Measurements from ENCODE around the gene KLK8. TPM values are rescaled to one million over a fixed set of nuclear protein-coding genes. Genes with fewer than 3 reads are reported as not detected.
A peak's percentile ranks its signal among the peaks of the same experiment; 100 is the strongest.
"Not testable (repeated sequence)": the region's sequence is repeated elsewhere in the genome, so short reads cannot be mapped to it uniquely, and the experiment has no call there.

The KLK8 gene
- total RNA-seq, 1 donor from 2014 or later = not detected

- peak; percentile 73 for DNase-seq
These were observed 15.6 kb upstream of the KLK8 start for GRCh38 chr19:51016798-51017683.

GRCh38 chr19:51015691-51016267 is 14.4 kb upstream of the KLK8 start:
- no peak for DNase-seq

DNA sequence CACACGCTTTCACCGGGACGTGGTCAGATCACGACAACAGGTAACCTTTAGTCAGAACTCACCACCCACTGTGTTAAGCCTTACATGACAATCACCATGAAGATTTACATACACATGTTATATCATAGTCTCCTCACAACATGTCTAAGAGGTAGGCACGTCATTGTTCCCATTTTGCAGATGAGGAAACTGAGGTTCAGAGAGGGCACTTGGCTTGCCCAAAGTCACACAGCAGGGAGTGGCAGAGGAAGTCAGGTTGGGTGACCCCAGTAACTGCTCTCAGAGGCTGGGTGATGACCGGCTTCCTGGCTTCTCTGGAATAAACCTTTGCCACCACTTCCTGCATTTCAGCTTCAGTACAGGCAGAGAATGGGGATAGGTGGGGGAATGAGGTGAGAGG is 12.8 kb upstream of the KLK8 start:
- DNase-seq = no peak

DNA sequence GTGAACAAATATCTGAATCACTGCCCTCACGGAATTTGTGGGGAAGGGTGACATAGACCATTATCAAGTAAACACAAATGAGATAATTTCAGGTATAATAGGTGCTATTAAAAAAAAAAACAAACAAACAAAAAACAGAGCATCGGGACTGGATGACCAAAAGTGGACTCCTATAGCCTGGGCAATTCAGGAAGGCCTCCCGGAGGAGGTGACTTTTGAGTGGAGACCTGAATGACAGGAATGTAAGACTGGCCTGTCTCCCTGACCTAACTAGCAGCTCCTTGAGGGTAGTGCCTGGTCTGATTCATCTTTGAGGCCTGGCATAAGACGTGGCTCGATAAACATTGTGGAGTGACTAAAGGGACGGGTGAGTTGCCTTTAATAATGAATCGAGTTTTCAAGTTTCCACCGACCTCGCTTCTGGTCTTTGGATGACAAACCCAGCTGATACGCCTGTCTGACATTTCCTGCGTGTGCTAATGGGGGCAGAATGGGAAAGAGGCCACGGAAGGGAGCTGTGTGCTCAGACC is 11.3 kb upstream of the KLK8 start:
- DNase-seq = no peak

DNA sequence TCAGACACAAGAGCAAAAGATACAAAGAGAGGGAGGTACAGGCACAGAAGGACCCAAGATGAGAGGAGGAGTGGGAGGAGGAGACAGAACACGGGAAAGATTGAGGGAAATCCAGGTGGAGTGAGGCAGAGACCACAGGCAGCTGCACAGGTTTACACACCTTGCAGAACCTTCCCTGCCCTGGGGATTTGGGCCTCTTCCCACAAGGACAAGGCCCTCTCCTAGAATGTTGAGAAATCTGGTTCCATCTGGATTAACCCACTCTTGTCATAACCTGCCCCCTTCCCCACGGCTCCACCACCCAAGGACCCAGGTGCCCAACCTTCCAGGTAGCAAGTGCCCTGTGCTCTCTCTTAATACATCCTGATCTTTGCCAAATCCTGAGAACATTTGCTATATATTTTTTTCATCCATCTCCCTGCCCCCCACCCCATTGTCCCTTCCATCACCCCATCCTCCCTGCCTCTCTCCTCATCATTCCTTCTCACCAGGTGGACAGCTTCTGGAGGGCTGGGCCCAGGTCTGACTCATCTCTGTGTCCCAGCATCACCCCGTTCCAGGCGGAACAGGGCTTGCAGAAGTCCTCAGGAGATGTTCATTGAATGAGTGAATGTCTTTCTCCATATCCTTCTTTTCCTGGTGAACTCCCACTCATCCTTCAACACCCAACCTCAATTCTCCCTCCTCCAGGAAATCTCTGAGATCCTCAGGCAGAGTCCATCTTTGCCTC is 8.8 kb upstream of the KLK8 start:
- DNase-seq = no peak

- DNase-seq = no peak
These were observed 7.9 kb upstream of the KLK8 start for GRCh38 chr19:51009061-51009891.

DNA sequence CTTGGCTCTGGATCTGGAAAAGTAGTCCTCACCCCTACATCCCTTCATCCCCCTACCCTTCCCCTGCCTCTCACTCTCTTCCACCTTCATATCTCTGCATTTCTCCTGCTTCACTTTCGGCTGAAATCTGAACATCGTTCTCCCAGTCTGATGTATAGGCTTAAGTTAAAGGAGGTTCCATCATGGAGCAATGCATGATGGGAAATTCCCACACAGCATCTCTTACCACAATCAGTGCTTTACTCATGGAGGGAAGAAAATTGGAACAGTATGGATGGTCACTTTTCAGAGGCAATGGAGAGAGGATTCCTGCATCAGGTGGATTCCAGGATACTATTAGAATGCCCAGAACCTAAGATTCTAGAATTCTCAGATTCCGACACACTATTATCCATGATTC is 6.1 kb upstream of the KLK8 start:
- DNase-seq = no peak

DNA sequence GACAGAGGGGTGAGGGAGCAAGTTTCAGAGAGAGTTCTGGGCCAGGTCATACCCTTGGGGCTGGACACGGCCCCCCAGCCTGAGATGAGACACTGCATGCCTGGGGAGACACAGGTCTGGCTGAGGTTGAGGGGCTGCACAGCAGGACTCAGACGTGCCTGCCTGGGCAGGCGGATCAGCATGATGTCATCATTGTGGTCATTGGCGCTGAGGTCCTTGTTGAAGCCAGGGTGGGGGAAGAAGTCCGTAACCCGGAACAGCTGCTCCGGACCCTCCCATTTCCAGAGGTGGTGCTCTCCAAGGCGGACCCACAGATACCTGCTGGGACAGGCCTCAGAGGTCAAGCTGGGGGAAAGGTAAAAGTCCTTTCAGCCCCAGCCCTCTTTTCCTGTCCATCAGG is 5.0 kb upstream of the KLK8 start:
- DNase-seq = no peak

GRCh38 chr19:51005248-51005647 is 3.8 kb upstream of the KLK8 start:
- DNase-seq = no peak

DNA sequence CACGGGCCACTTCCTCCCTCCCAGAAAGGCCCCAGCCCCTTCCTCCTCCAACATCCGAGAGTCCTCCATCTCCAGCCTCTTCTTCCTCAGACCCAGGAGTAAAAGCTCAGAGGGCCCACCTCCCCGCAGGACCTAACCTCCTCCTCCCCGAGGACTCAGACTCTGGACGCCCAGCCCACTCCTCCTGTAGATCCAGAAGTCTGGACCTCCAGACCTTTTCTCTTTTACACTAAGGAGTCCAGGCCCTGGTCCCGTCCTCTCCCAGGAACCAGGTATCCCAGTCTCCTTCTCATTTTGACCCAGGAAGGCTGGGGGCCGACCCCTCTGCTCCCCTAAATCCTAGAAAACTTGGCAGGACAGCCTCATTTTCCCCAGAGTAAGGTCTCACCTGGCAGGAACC is 1.9 kb upstream of the KLK8 start:
- no peak for DNase-seq

DNA sequence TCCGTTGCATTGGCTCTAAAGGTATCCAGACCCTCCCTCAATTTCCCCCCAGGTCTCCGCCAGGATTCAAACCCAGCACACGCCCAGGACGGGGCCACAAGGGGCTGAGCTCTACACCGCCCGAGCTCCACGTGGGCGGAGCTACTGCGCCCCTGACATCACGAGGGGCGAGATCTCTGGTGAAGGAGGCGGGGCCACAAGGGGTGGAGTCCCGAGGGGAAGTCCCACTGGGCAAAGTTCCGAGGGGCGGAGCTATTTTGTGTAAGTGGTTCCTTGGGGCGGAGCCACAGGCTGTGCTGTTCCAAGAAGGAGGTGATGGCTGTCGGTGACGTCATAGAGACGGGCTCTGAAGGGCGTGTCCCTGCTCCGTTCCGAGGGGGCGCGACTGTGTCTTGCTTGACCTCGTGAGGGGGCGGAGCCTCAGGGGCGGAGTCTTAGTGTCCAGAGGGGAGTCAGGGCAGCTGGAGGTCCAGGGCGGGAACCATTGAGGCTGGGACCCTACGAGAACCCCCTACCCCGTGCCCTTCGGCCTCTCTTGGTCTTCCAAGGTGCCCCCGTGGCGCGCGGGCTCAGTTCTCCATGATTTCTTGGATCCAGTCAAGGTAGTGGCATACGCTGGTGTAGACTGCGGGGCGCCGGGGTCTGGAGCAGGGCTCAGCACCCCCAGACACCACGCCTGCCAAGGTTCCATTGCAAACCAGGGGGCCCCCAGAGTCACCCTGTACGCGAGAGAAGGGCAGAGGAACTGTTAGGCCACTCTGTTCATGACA is 1.3 kb upstream of the KLK8 start:
- DNase-seq = peak; percentile 16

- no peak for DNase-seq
These were observed 707 bp upstream of the KLK8 start for GRCh38 chr19:51002089-51002532.

GRCh38 chr19:51000981-51001380 is 423 bp downstream of the KLK8 start:
- DNase-seq = no peak

GRCh38 chr19:51000426-51000825 is 978 bp downstream of the KLK8 start:
- DNase-seq = no peak

DNA sequence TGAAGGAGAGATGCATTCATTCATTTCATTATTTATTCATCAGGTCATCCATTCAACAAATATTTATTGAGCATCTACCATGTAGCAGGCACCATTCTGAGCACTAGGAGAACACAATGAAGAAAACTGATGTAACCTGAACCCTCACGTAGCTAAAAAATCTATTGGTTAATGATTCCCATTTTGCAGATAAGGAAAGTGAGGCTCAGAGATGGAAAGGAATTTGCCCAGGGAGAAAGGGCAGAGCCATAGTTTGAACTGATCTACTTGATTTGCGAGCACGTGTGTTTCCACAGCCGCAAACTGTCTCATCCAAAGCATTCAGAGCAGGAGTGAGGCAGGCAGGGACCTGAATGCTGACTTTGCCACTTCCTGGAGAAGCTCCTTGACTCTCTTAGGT is 2.7 kb downstream of the KLK8 start:
- DNase-seq = no peak

DNA sequence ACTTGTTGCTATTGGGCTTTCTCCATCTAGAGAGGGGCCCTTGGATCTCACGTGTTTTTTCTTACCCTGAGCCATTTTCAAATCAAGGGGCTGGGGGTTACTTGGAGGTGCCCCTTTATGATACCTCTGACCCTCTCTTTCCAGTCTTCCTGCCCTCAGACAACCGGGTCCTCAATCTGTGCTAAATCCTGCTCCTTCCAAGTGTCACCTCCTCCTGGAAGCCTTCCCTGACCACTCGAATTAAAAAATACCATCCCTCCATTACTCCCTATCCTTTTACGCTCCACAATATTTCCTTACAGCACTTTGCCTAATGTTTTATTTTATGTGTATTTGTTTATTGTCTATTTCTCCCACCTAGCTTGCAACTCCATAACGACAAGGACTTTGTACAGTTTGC is 3.3 kb downstream of the KLK8 start:
- no peak for DNase-seq

DNA sequence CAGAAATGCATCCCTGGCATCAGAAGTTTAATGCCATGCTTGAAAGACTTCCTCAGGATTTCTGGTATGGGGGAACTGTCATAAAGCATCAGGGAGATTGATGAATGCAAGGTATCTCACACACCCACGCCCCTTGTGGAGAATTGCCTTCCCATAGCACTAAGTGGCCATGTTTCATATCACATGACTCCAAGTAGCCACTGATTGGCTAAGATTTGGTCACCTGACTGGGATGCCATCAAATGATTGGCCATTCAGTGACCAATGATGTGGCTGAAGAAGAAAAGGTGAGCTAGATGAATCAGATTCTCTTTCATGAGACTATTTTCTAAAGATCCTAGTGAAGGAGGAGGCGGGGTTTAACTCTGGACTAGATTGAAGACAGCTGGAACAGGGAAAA is 7.3 kb downstream of the KLK8 start:
- peak; percentile 8 for DNase-seq

DNA sequence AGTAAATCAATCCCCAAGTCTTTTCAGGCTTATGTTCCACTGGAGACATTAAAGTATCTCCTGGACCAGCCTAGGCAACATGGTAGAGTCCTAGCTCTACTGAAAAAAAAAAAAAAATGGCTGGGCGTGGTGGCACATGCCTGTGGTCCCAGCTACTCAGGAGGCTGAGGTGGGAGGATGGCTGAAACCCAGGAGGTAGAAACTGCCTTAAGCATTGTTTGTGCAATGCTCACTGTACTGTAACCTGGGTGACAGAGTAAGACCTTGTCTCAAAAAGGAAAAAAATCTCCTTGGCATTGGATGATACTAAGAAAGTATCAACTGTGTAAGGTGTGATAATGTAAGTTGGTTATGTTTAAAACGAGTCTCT is 8.8 kb downstream of the KLK8 start:
- no peak for DNase-seq

GRCh38 chr19:50984416-50984815 is 17.0 kb downstream of the KLK8 start:
- not testable (repeated sequence) for DNase-seq

DNA sequence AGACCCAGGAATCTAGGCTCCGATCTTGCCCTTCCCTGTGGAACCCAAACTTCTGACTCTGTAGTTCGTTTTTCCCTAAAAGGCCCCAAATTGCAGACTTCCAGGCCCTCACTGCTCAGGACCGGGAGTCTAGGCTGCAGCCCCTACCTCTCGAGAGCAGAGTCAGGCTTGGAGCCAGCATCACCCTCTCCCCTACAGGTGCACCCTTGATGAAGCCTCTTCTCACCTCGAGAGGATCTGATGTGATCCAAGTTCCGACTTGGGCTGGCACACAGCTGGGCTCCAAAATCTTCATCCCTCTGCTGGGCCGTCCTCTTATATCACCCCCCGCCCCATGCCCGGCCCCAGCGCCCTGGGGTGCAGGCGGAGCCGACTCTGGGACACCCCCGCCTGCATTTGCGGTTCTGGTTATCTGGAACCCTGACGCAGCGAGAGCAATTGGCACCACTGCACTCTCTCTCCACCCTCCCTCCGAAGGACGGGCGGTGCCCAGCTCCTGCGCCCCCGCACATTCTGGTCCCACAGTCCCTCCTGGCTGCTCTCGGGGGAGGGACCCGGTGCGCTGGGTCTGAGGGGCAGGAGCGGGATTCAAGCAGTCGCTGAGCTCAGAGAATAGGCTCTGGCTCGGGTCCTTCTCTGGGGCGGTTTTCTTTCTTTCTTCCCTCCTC is 17.6 kb downstream of the KLK8 start, which contains the start of gene KLK7:
Gene KLK7 (minus strand): TSS at position 293 of the 668 bp plus-strand sequence. CDS start 1,518 bp downstream, outside the sequence.
- DNase-seq = no peak

DNA sequence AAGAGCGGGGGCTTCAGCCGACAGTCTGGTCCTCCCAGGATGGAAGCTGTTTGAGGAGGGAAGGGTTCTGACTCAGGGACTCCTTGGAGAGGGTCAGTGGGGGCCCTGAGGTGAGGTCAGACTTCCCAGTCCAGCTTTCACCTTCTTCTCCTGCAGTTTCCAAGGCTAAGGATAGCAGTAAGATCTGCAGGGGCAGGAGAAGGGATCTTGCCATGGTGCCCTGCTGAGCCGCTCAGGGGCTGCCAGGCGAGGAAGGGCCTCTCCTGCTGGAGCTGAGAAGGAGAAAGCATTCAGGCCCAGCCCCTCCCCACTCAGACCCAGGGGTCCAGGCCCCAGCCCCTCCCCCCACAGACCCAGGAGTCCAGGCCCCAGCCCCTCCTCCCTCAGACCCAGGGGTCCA is 19.2 kb downstream of the KLK8 start:
- DNase-seq = no peak
